22Rv1 (cell line): Measurements from ENCODE around the gene FGD6.

Experiments
- H3K27ac ChIP-seq: fragments of 450-650 bp; 2 replicates; pipeline ENCODE4 v1.5.1; 2017
- CTCF ChIP-seq: fragments of 450-650 bp; IDR thresholded peaks from 2 replicates; pipeline ENCODE4 v1.5.1; 2017; ENCODE audit warnings: mild to moderate bottlenecking
- ZFX ChIP-seq: fragments of 450-650 bp; IDR thresholded peaks from 2 replicates; pipeline ENCODE4 v1.6.1; 2017; ENCODE audit warnings: antibody characterized with exemption, borderline replicate concordance

FGD6 gene

GRCh38 chr12:95258151-95258550 is 40.9 kb upstream of the FGD6 start:
- no peak for TF ChIP-seq ZFX
- TF ChIP-seq CTCF = no peak
- H3K27ac ChIP-seq = no peak overlapping the region

GRCh38 chr12:95257541-95257940 is 40.3 kb upstream of the FGD6 start:
- TF ChIP-seq CTCF (no peak), ZFX (no peak)

GRCh38 chr12:95253386-95253785 is 36.1 kb upstream of the FGD6 start:
- TF ChIP-seq CTCF (no peak), ZFX (no peak)
- no peak overlapping the region for H3K27ac ChIP-seq

More at GRCh38 chr12:95257541-95257940, 40.3 kb upstream of the FGD6 start:
- H3K27ac ChIP-seq = no peak overlapping the region

GRCh38 chr12:95248604-95249360 is 31.5 kb upstream of the FGD6 start:
- no peak overlapping the region for H3K27ac ChIP-seq
- TF ChIP-seq CTCF (no peak), ZFX (no peak)

GRCh38 chr12:95248095-95248494 is 30.8 kb upstream of the FGD6 start:
- no peak overlapping the region for H3K27ac ChIP-seq
- TF ChIP-seq ZFX (no peak), CTCF (no peak)

GRCh38 chr12:95244350-95244749 is 27.1 kb upstream of the FGD6 start:
- TF ChIP-seq CTCF (no peak), ZFX (no peak)

GRCh38 chr12:95243497-95244183 is 26.4 kb upstream of the FGD6 start:
- TF ChIP-seq ZFX = no peak
- no peak for TF ChIP-seq CTCF
- no peak overlapping the region for H3K27ac ChIP-seq

More at GRCh38 chr12:95244350-95244749, 27.1 kb upstream of the FGD6 start:
- no peak overlapping the region for H3K27ac ChIP-seq
